ENCODE measurements around the gene DAGLB.

DNA sequence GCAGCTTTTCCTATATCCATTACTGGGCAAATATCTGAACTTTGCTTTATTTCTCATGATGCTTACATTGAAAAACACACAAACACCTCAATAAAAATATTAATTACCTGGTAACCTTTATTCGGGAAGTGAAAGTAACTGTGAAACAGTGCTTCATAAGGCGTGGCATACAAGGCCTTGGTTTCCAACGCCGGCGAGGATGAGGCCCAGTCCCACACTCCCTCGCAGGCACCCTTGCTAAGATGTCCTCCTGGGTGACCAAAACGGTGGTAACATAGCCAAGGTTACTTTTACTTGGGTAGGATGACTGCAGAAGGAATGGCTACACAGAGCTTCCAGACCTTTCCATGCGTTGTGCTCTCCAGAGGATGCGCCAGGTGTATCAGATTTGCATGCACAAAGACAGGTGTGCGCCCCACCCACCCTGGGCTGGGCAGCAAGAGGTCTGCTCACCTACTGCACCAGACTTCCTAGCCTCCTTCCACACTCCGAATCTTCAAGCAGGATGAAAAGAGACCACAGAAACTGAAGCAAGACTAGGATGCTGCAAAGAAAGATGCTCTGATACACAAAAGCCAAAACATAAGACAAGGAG, 13.3 kb upstream of the DAGLB start:
- TF ChIP-seq, protein P1, sequence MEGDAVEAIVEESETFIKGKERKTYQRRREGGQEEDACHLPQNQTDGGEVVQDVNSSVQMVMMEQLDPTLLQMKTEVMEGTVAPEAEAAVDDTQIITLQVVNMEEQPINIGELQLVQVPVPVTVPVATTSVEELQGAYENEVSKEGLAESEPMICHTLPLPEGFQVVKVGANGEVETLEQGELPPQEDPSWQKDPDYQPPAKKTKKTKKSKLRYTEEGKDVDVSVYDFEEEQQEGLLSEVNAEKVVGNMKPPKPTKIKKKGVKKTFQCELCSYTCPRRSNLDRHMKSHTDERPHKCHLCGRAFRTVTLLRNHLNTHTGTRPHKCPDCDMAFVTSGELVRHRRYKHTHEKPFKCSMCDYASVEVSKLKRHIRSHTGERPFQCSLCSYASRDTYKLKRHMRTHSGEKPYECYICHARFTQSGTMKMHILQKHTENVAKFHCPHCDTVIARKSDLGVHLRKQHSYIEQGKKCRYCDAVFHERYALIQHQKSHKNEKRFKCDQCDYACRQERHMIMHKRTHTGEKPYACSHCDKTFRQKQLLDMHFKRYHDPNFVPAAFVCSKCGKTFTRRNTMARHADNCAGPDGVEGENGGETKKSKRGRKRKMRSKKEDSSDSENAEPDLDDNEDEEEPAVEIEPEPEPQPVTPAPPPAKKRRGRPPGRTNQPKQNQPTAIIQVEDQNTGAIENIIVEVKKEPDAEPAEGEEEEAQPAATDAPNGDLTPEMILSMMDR (IDR thresholded peaks at IDR 0.05 in 8 of 11, conservative IDR thresholded peaks at IDR 0.05 in 3 of 11) = no peak
- TF ChIP-seq POLR2A (IDR thresholded peaks at IDR 0.05) = no peak
